ENCODE data around the gene RNASE1.
"Not testable (repeated sequence)": the region's sequence is repeated elsewhere in the genome, so short reads cannot be mapped to it uniquely, and the experiment has no call there.

RNASE1 gene

DNA sequence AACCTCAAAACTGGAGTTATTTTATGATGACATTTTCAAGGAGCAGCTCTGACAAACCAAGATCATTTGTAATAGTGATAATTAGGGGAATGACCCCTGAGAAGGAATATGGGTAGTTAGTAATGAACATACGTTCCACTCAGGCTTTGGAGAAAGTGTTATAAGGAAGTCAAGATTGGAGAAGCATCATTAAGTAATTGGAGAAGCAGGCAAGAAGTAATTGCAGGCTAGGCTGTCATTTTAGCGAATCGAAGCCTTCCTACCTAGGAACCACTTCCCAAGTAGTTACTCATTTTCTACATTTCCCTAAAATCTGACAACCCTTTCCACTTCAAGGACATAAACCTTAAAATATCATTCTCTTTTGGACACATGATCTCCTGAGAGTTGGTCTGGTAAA is 33.2 kb downstream of the RNASE1 start:
- DNase-seq = no peak

GRCh38 chr14:20768593-20768892 is 34.1 kb downstream of the RNASE1 start:
- no peak for DNase-seq

- DNase-seq = no peak
Observed at GRCh38 chr14:20760950-20761349, 41.7 kb downstream of the RNASE1 start.

- not testable (repeated sequence) for DNase-seq
Observed at GRCh38 chr14:20759465-20759864, 43.2 kb downstream of the RNASE1 start.

- DNase-seq = no peak
Observed at GRCh38 chr14:20757965-20758364, 44.7 kb downstream of the RNASE1 start.

DNA sequence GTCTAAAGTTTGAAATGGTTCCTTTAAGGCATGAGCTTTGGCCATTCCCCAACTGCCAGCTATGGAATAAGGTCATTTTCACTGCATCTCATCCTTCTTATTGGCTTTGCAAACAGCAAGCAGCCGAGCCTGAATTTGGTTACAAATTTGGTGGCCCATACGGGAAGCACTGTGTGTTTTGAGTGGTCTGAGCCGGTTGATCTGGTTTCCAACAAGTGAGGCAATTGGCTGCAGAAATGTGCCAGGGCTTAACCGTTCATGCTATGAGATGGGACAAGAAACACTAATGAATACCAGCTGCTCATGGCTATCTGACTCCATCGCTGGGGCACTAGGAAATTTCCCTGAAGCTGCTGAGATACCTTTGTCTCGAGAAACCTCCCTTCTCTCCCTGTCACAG is 47.6 kb downstream of the RNASE1 start:
- DNase-seq = no peak

GRCh38 chr14:20754308-20754707 is 48.3 kb downstream of the RNASE1 start:
- no peak for DNase-seq

GRCh38 chr14:20751963-20752562 is 50.6 kb downstream of the RNASE1 start:
- DNase-seq = no peak

Measured in NCI-H82 (cell line).